Measurements from ENCODE around the gene CLEC10A.

Gene CLEC10A

GRCh38 chr17:7035591-7036368 is 44.3 kb downstream of the CLEC10A start, which contains the start of gene SLC16A13 (continued):
- TF ChIP-seq GLIS2 (tag by site-specific recombination; IDR thresholded peaks at IDR 0.05) (peak; percentile 99), SALL2 (tag by site-specific recombination; IDR thresholded peaks at IDR 0.05; ENCODE audit: borderline replicate concordance) (no peak), KLF9 (tag by site-specific recombination; IDR thresholded peaks at IDR 0.05; ENCODE audit: low read depth) (peak; percentile 88), ZNF184 (tag by site-specific recombination; IDR thresholded peaks at IDR 0.05) (no peak), ZFHX2 (tag by site-specific recombination; conservative IDR thresholded peaks at IDR 0.05) (peak; percentile 14; the same call in 1 of the 2 replicates), ZNF132 (tag by site-specific recombination; IDR thresholded peaks at IDR 0.05; ENCODE audit: borderline replicate concordance) (no peak), ZBTB20 (tag by site-specific recombination; IDR thresholded peaks at IDR 0.05) (peak; percentile 88), ZNF335 (tag by site-specific recombination; conservative IDR thresholded peaks at IDR 0.05) (peak; percentile 94), ZNF830 (tag by site-specific recombination; IDR thresholded peaks at IDR 0.05; ENCODE audit: low read depth) (no peak), ZNF704 (tag by site-specific recombination; IDR thresholded peaks at IDR 0.05) (no peak), ZNF341 (tag by site-specific recombination; IDR thresholded peaks at IDR 0.05; ENCODE audit: low read depth) (0 out of 2 replicates have a peak, but pooled peaks have one; percentile 3), PRDM10 (tag by site-specific recombination; IDR thresholded peaks at IDR 0.05) (peak; percentile 51; the same call in 1 of the 2 replicates), ZNF433 (tag by site-specific recombination; IDR thresholded peaks at IDR 0.05; ENCODE audit: low read depth) (0 out of 2 replicates have a peak, but pooled peaks have one; percentile 1), KLF16 (tag by site-specific recombination; IDR thresholded peaks at IDR 0.05) (peak; percentile 22; the same call in 1 of the 2 replicates), EGR2 (tag by site-specific recombination; IDR thresholded peaks at IDR 0.05; ENCODE audit: low read depth) (peak; percentile 12; the same call in 1 of the 2 replicates), ZIC2 (tag by site-specific recombination; IDR thresholded peaks at IDR 0.05) (peak; percentile 25), ZNF423 (tag by site-specific recombination; IDR thresholded peaks at IDR 0.05) (0 out of 2 replicates have a peak, but pooled peaks have one; percentile 38), ZBTB44 (tag by site-specific recombination; IDR thresholded peaks at IDR 0.05) (0 out of 2 replicates have a peak, but pooled peaks have one; percentile 16), SP7 (tag by site-specific recombination; IDR thresholded peaks at IDR 0.05) (peak; percentile 75; the same call in 1 of the 2 replicates), HIC1 (tag by site-specific recombination; IDR thresholded peaks at IDR 0.05) (no peak; the same call in 1 of the 2 replicates), OSR2 (tag by site-specific recombination; IDR thresholded peaks at IDR 0.05) (peak; percentile 63; the same call in 1 of the 2 replicates), ZNF777 (tag by site-specific recombination; IDR thresholded peaks at IDR 0.05; ENCODE audit: borderline replicate concordance) (peak; percentile 46; the same call in 1 of the 2 replicates), ZNF624 (tag by site-specific recombination; IDR thresholded peaks at IDR 0.05) (no peak), SP2 (tag by site-specific recombination; IDR thresholded peaks at IDR 0.05) (peak; percentile 99), KLF10 (tag by site-specific recombination; IDR thresholded peaks at IDR 0.05) (peak; percentile 40; the same call in 1 of the 2 replicates), ZBTB49 (tag by site-specific recombination; IDR thresholded peaks at IDR 0.05; ENCODE audit: low read depth) (no peak), ZNF133 (tag by site-specific recombination; IDR thresholded peaks at IDR 0.05) (no peak), ZNF501 (tag by site-specific recombination; IDR thresholded peaks at IDR 0.05) (peak; percentile 60; the same call in 1 of the 2 replicates)

All from HEK293 (cell line).